HepG2 (cell line): Measurements from ENCODE around the gene IER5L. TPM values are rescaled to one million over a fixed set of nuclear protein-coding genes. Genes with fewer than 3 reads are reported as not detected.

ENCODE experiments used
- CSRNP1 ChIP-seq: sonication (generic); formaldehyde crosslinking; IDR thresholded peaks from 2 replicates; pipeline ENCODE4 v1.8.1; 2023; ENCODE audit warnings: mild to moderate bottlenecking, missing genetic modification reagents
- FOXC1 ChIP-seq: sonication (generic); formaldehyde crosslinking; IDR thresholded peaks from 2 replicates; pipeline ENCODE4 v1.8.0; 2022; ENCODE audit warnings: mild to moderate bottlenecking, missing genetic modification reagents, borderline replicate concordance
- HOMEZ ChIP-seq: IDR thresholded peaks from 2 replicates; pipeline ENCODE4 v1.6.1; 2016; ENCODE audit warnings: low read depth
- KLF6 ChIP-seq: IDR thresholded peaks from 2 replicates; pipeline ENCODE4 v1.8.0; 2016; ENCODE audit warnings: missing biosample characterization, missing genetic modification reagents
- NPAS2 ChIP-seq: sonication (generic); formaldehyde crosslinking; IDR thresholded peaks from 2 replicates; pipeline ENCODE4 v1.8.0; 2022; ENCODE audit warnings: mild to moderate bottlenecking, missing genetic modification reagents, borderline replicate concordance
- PHB2 ChIP-seq: fragments of 450-650 bp; IDR thresholded peaks from 2 replicates; pipeline ENCODE4 v1.6.1; 2018; ENCODE audit not compliant: partially characterized antibody
- RXRB ChIP-seq: IDR thresholded peaks from 2 replicates; pipeline ENCODE4 v1.6.1; 2016; ENCODE audit warnings: borderline replicate concordance, missing genetic modification reagents, missing compliant biosample characterization
- STAG1 ChIP-seq: sonication (generic); formaldehyde crosslinking; IDR thresholded peaks from 2 replicates; pipeline ENCODE4 v1.4.0; 2020; ENCODE audit warnings: missing genetic modification reagents
- ZKSCAN8 ChIP-seq: IDR thresholded peaks from 2 replicates; pipeline ENCODE4 v1.6.1; 2016; ENCODE audit warnings: borderline replicate concordance, missing genetic modification reagents, missing compliant biosample characterization
- ZNF264 ChIP-seq: sonication (generic); formaldehyde crosslinking; IDR thresholded peaks from 2 replicates; pipeline ENCODE4 v1.4.0; 2020; ENCODE audit warnings: missing genetic modification reagents
- ZNF432 ChIP-seq: sonication (generic); formaldehyde crosslinking; IDR thresholded peaks from 2 replicates; pipeline ENCODE4 v1.5.0; 2020; ENCODE audit warnings: missing genetic modification reagents, mild to moderate bottlenecking, borderline replicate concordance
- ZNF614 ChIP-seq: IDR thresholded peaks from 2 replicates; pipeline ENCODE4 v1.6.1; 2018; ENCODE audit warnings: missing biosample characterization, missing genetic modification reagents, inconsistent platforms, borderline replicate concordance
- ZNF687 ChIP-seq: sonication (generic); formaldehyde crosslinking; IDR thresholded peaks from 2 replicates; pipeline ENCODE4 v1.5.1; 2020; ENCODE audit warnings: mild to moderate bottlenecking, missing genetic modification reagents, moderate library complexity
- polyA plus RNA-seq, 8 experiments: library from polyadenylated mRNA; depleted of rRNA in 3 of 8; stranded (reverse) in 7 of 8; unstranded in 1 of 8; fragments of >200 nt; fragmentation: Illumina TruSeq in 4 of 8; extraction: Trizol in 4 of 8; gene quantifications; 2 replicates each; pipeline versions ENCODE4 v1.2.1 to v1.2.3, GENCODE V29; 2011 to 2016; ENCODE audit warnings: low read depth in 4 of 8, missing spikeins in 1 of 8, mixed read lengths in 1 of 8; ENCODE audit not compliant: insufficient read depth in 1 of 8
- total RNA-seq, 5 experiments: library from RNA; depleted of rRNA; stranded (reverse); fragments of >200 nt; fragmentation: Illumina TruSeq; extraction: Trizol; gene quantifications; 2 replicates each; pipeline ENCODE4 v1.2.3, GENCODE V29; 2016; ENCODE audit warnings: low read depth in 1 of 5
- TF ChIP-seq, protein P1 (sequence below): sonication (generic); formaldehyde crosslinking; IDR thresholded peaks from 2 replicates; pipeline ENCODE4 v1.4.0; 2020; ENCODE audit warnings: mild to moderate bottlenecking, missing genetic modification reagents
- TF ChIP-seq, protein P2 (sequence below): sonication (generic); formaldehyde crosslinking; IDR thresholded peaks from 2 replicates; pipeline ENCODE4 v1.8.1; 2023; ENCODE audit warnings: missing genetic modification reagents, inconsistent platforms, borderline replicate concordance
- TF ChIP-seq, protein P3 (sequence below): sonication (generic); formaldehyde crosslinking; IDR thresholded peaks from 2 replicates; pipeline ENCODE4 v1.4.0; 2020; ENCODE audit warnings: missing genetic modification reagents

The IER5L gene
- total and polyA plus RNA-seq, 2 of the 13 experiments (the other 11 are each of a cell fraction or from before 2014, with no cell fraction given): 1.8 to 3.3 TPM

DNA sequence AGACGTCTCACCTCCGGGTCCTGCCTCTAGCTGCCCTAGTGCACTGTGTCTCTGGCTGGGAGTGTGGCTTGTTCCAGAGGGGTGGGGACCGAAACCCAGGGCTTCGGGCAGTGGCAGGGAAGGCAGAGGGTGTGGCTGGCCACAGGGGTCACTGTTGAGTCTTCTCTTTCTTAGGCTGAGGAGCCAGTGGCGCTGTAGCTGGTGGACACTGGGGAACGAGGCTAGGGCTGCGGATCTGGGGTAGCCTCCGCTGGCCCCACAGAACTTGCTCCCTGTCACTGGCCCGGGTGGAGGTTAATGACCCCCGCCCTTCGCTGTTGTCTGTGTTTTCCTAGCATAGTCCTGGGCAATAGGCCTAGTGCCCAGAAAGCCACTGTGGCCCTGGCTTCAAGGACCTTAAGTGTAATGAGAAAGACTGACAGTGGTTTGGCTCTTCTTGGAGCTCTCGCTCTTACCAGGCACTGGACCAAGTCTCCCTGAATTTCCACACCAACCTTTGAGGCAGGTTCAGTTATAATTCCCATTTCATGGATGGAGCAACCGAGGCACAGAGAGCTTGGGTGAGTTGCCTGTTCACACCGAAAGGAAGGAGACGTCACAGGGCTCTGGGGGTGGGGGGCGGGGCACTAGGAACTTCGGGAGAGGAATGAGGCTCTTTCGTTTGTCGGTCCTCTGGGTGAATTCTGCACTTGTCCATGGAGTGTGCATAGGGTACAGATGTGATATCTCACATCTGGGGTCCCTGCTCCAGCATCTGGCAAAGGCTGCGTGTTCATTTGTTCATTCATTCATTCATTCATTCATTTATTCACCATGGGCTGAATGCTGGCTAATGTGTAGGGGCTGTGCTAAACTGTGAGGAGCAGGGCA, 4.8 kb upstream of the IER5L start (continued):
- TF ChIP-seq ZNF687: peak; percentile 56
- TF ChIP-seq CSRNP1 (CRISPR knock-in tag): no peak
- TF ChIP-seq ZNF264 (CRISPR knock-in tag): no peak
- no peak for TF ChIP-seq PHB2
- peak; percentile 76 for TF ChIP-seq STAG1 (CRISPR knock-in tag)
- TF ChIP-seq FOXC1: no peak
- 0 out of 2 replicates have a peak, but pooled peaks have one; percentile 21 for TF ChIP-seq ZNF614
- TF ChIP-seq, protein P1, sequence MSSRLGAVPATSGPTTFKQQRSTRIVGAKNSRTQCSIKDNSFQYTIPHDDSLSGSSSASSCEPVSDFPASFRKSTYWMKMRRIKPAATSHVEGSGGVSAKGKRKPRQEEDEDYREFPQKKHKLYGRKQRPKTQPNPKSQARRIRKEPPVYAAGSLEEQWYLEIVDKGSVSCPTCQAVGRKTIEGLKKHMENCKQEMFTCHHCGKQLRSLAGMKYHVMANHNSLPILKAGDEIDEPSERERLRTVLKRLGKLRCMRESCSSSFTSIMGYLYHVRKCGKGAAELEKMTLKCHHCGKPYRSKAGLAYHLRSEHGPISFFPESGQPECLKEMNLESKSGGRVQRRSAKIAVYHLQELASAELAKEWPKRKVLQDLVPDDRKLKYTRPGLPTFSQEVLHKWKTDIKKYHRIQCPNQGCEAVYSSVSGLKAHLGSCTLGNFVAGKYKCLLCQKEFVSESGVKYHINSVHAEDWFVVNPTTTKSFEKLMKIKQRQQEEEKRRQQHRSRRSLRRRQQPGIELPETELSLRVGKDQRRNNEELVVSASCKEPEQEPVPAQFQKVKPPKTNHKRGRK (CRISPR knock-in tag): no peak
- TF ChIP-seq, protein P2, sequence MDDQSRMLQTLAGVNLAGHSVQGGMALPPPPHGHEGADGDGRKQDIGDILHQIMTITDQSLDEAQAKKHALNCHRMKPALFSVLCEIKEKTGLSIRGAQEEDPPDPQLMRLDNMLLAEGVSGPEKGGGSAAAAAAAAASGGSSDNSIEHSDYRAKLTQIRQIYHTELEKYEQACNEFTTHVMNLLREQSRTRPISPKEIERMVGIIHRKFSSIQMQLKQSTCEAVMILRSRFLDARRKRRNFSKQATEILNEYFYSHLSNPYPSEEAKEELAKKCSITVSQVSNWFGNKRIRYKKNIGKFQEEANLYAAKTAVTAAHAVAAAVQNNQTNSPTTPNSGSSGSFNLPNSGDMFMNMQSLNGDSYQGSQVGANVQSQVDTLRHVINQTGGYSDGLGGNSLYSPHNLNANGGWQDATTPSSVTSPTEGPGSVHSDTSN (CRISPR knock-in tag): no peak
- TF ChIP-seq HOMEZ (CRISPR knock-in tag): no peak
- TF ChIP-seq ZNF432 (CRISPR knock-in tag): no peak
- TF ChIP-seq ZKSCAN8: no peak
- TF ChIP-seq RXRB (CRISPR knock-in tag): no peak; the same call in 1 of the 2 replicates
- no peak for TF ChIP-seq NPAS2 (CRISPR knock-in tag)
- no peak; the same call in 1 of the 2 replicates for TF ChIP-seq KLF6 (CRISPR knock-in tag)
- TF ChIP-seq, protein P3, sequence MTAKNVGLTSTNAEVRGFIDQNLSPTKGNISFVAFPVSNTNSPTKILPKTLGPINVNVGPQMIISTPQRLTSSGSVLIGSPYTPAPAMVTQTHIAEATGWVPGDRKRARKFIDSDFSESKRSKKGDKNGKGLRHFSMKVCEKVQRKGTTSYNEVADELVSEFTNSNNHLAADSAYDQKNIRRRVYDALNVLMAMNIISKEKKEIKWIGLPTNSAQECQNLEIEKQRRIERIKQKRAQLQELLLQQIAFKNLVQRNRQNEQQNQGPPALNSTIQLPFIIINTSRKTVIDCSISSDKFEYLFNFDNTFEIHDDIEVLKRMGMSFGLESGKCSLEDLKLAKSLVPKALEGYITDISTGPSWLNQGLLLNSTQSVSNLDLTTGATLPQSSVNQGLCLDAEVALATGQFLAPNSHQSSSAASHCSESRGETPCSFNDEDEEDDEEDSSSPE (CRISPR knock-in tag): no peak
